HL-60 (cell line): ENCODE results near the gene NEAT1.

Experiments
- DNase-seq, 2 experiments: peaks; one replicate each; pipeline ENCODE4 v3.0.0-alpha.2; 2010 to 2020; ENCODE audit warnings: low read depth in 1 of 2, low spot score in 1 of 2
- H3K27ac ChIP-seq: fragments of 250-450 bp; sonication (Bioruptor Pico); replicated peaks from 2 replicates; pipeline ENCODE4 v1.5.1; 2020; ENCODE audit warnings: mild to moderate bottlenecking, moderate library complexity
- H3K27me3 ChIP-seq: fragments of 250-450 bp; sonication (Bioruptor Pico); 2 replicates; pipeline ENCODE4 v1.5.1; 2021; ENCODE audit warnings: mild to moderate bottlenecking, moderate library complexity; ENCODE audit not compliant: insufficient read depth, poor library complexity, severe bottlenecking
- H3K4me3 ChIP-seq: replicated peaks from 2 replicates; pipeline ENCODE4 v1.5.1; 2011; ENCODE audit warnings: mild to moderate bottlenecking, control low read depth, low read length; ENCODE audit not compliant: insufficient read depth
- GABPA ChIP-seq: IDR thresholded peaks from 2 replicates; pipeline ENCODE4 v1.6.1; 2012; ENCODE audit warnings: low read depth
- POLR2AphosphoS5 ChIP-seq: IDR thresholded peaks from 2 replicates; pipeline ENCODE4 v1.6.1; 2012; ENCODE audit warnings: low read depth
- SPI1 ChIP-seq: IDR thresholded peaks from 2 replicates; pipeline ENCODE4 v1.6.1; 2012; ENCODE audit warnings: low read depth, mild to moderate bottlenecking, borderline replicate concordance
- TF ChIP-seq, protein P1 (sequence below): IDR thresholded peaks from 2 replicates; pipeline ENCODE4 v1.6.1; 2012; ENCODE audit warnings: low read depth; ENCODE audit not compliant: insufficient replicate concordance
- TF ChIP-seq, protein P2 (sequence below): IDR thresholded peaks from one replicate; pipeline ENCODE4 v1.5.1; 2011; ENCODE audit warnings: low read length, control low read depth, inconsistent platforms; ENCODE audit not compliant: insufficient read depth

Gene NEAT1

DNA sequence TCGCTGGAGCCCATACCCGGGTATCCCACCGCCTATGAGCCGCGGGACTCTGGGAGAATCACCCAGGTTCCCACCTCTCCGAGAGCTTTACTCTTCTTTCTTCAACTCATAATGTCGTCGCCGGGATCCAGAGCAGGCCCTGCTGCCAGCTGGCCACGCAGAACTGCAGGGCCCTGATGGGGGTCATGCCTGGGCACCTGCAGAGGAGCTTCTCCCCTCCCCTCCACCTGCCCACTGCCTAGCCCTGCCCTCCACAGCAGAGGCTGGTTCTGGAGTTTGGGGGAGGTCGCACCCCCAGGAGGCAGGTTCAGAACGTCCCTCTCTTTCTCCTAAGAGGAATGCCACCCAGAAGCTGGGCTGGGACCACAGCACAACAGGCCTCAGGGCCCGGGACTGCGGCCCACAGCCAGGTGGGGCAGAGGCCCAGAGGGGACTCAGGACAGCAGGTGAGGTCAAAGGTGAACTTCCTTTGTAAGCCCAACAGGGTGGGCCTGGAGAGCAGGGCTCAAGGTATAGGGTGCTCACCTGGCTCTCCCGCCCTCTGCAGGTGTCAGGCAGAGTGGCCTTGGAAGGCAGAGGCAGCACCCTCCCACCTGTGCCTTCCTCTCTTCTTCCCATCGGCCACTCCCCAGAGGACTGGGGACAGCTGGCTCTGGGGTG, 42.0 kb upstream of the NEAT1 start:
- no peak for DNase-seq
- Histone ChIP-seq H3K4me3 (no peak overlapping the region), H3K27ac (no peak overlapping the region)

DNA sequence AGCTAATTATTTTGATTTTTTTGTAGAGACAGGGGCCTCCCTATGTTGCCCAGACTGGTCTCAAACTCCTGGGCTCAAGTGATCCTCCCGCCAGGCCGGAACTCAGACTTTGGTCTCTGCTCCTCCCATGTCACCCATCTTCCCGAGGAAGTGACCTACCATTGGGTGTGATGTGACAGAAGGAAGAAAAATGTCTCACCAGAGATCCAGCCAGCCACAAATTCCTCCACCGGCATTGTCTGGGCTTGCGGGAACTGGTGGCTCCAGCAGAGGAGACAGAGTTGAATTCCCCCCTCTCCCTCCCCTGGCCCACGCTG, 40.9 kb upstream of the NEAT1 start:
- peak in 1 of 2 experiments; percentile 62 for DNase-seq
- Histone ChIP-seq H3K27me3 (no peaks in the 10 kb centered on the region), H3K27ac (peak overlapping the region; percentile 83), H3K4me3 (peak overlapping the region; percentile 32)
- TF ChIP-seq SPI1 (peak; percentile 27; the same call in 1 of the 2 replicates), GABPA (no peak), POLR2AphosphoS5 (no peak)
- TF ChIP-seq, protein P1, sequence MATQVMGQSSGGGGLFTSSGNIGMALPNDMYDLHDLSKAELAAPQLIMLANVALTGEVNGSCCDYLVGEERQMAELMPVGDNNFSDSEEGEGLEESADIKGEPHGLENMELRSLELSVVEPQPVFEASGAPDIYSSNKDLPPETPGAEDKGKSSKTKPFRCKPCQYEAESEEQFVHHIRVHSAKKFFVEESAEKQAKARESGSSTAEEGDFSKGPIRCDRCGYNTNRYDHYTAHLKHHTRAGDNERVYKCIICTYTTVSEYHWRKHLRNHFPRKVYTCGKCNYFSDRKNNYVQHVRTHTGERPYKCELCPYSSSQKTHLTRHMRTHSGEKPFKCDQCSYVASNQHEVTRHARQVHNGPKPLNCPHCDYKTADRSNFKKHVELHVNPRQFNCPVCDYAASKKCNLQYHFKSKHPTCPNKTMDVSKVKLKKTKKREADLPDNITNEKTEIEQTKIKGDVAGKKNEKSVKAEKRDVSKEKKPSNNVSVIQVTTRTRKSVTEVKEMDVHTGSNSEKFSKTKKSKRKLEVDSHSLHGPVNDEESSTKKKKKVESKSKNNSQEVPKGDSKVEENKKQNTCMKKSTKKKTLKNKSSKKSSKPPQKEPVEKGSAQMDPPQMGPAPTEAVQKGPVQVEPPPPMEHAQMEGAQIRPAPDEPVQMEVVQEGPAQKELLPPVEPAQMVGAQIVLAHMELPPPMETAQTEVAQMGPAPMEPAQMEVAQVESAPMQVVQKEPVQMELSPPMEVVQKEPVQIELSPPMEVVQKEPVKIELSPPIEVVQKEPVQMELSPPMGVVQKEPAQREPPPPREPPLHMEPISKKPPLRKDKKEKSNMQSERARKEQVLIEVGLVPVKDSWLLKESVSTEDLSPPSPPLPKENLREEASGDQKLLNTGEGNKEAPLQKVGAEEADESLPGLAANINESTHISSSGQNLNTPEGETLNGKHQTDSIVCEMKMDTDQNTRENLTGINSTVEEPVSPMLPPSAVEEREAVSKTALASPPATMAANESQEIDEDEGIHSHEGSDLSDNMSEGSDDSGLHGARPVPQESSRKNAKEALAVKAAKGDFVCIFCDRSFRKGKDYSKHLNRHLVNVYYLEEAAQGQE = peak; percentile 22
- TF ChIP-seq, protein P2, sequence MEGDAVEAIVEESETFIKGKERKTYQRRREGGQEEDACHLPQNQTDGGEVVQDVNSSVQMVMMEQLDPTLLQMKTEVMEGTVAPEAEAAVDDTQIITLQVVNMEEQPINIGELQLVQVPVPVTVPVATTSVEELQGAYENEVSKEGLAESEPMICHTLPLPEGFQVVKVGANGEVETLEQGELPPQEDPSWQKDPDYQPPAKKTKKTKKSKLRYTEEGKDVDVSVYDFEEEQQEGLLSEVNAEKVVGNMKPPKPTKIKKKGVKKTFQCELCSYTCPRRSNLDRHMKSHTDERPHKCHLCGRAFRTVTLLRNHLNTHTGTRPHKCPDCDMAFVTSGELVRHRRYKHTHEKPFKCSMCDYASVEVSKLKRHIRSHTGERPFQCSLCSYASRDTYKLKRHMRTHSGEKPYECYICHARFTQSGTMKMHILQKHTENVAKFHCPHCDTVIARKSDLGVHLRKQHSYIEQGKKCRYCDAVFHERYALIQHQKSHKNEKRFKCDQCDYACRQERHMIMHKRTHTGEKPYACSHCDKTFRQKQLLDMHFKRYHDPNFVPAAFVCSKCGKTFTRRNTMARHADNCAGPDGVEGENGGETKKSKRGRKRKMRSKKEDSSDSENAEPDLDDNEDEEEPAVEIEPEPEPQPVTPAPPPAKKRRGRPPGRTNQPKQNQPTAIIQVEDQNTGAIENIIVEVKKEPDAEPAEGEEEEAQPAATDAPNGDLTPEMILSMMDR = no peak

More for the DNA sequence above, 42.0 kb upstream of the NEAT1 start:
- H3K27me3 ChIP-seq = no peaks in the 10 kb centered on the region
- TF ChIP-seq POLR2AphosphoS5 (no peak), SPI1 (no peak), GABPA (no peak)
- TF ChIP-seq, protein P2 = no peak
- TF ChIP-seq, protein P1 = no peak

DNA sequence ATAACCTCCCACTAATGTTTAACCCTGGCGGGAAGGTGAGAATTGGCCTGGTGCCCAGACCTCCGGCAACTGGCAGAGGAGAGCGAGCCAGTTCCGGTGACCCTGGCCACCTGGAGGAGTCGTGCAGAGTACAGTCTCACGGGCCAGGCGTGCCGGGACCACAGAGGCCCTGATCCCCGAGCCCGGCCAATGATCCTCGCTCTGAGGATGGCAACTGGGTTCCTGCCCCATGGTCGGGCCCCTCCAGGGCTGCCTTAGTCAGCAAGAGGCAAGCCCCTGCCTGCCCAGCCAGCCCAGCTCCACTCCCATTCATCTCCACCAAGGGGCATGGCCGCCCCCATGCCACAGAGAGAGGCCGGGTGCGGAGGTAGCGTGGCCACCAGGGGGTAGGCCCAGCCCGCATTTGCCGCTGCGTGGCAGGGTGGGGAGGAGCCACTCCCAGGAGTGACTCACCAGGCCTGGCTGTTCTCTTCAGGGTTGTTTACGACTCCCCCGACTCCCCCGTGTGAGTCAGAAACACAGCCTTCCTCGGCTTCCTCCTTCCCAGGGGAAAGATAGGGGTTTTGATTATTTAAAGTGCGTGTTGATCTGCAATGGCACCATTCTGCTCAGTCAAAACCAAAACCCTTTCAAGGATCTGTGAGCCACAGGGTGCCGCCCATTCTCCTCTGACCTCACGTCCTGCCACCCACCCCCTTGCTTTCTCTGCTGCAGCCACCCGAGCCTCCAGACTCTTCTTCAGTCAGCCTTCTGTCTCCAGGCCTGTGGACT, 40.4 kb upstream of the NEAT1 start, which contains the start of gene SLC25A45:
TSS of gene SLC25A45 (minus strand) at position 614 of the 771 bp plus-strand sequence. CDS start 695 bp downstream, outside the sequence.
- Histone ChIP-seq H3K27me3 (no peaks in the 10 kb centered on the region), H3K4me3 (peak within 1 kb of the TSS; percentile 32), H3K27ac (peak within 1 kb of the TSS; percentile 83)
- peak; percentile 90 to 91 for DNase-seq
- no peak for TF ChIP-seq GABPA
- TF ChIP-seq POLR2AphosphoS5 = peak; percentile 33; the same call in 1 of the 2 replicates
- TF ChIP-seq, protein P2 = peak; percentile 28
- TF ChIP-seq, protein P1 = no peak
- no peak for TF ChIP-seq SPI1
